NAMALWA (cell line): ENCODE measurements around the gene TTC27.

Experiments used
- DNase-seq: peaks from one replicate; pipeline ENCODE4 v3.0.0-alpha.2; 2015; ENCODE audit warnings: low spot score

TTC27 gene

DNA sequence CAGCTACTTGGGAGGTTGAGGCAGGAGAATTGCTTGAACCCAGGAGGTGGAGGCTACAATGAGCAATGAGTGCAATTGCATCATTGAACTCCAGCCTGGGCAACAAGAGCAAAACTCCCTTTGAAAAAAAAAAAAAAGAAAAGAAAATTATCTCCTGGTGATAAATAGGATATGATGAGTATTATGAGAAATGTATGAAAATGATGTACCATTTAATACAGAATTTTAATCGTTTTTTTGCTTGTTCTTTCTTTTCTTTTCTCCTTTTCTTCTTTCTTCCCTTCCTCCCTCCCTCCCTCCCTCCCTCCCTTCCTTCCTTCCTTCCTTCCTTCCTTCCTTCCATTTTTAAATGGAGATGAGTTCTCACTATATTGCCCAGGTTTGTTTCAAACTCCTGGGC, 40.4 kb downstream of the TTC27 start:
- DNase-seq = no peak

- DNase-seq = no peak
These were observed 44.2 kb downstream of the TTC27 start for GRCh38 chr2:32671885-32672533.

- DNase-seq = no peak
These were observed 51.0 kb downstream of the TTC27 start for GRCh38 chr2:32678825-32679224.

GRCh38 chr2:32680942-32681341, 53.1 kb downstream of the TTC27 start:
- DNase-seq = no peak

DNA sequence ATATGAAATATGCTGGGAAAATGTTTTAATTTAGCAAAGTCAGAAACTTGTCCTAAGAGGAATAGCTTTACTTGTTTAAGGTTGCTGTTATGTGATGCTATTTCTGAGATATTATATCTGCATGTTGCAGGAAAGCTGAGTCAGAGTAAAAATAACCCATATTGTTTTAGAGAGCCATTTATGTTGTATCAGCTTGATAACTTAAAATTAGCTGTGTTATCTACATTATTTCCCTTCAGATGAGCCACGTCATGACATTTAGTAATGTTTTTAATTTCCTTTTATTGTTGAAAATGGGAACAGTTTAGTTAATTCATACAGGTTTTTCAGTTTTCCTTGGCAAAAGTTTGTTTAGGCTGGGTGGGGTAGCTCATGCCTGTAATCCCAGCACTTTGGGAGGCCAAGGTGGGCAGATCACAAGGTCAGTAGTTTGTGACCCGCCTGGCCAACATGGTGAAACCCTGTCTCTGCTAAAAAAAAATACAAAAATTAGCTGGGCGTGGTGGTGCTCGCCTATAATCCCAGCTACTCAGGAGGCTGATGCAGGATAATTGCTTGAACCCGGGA, 55.8 kb downstream of the TTC27 start:
- DNase-seq = no peak

DNA sequence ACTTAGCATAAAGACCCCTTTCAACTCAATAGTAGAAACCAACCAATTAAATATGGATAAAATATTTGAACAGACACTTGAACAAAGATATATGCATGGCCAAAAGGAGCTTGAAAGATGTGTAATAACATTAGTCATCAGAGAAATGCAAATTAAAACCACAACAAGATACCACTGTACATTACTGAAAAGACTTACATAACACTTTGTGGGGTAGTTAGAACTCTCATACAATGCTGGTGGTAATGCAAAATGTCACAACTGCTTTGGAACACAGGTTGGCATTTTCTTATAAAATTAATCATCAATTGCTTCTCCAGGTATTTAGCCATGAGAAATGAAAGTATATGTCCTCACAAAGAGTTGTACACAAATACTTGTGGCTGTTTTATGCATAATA, 60.7 kb downstream of the TTC27 start:
- DNase-seq = no peak

DNA sequence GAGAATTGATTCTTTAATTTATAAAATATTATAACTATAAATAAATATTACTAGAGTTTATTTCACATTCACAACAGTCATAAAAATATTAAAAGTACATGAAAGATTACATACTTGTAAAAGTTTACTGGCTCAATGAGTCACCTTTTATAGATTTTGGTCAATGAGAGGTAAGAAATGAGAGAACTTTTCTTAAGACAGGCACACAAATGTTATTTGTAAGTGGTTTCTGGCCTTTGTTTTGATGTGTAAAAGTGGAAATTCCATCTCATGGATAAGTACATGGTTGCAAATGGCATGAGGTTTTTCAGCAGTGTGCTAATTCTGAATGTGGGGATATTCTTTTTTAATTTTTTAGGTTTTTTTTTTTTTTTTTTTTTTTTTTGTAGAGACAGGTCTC, 63.8 kb downstream of the TTC27 start:
- no peak for DNase-seq

- no peak for DNase-seq
These were observed 68.6 kb downstream of the TTC27 start for GRCh38 chr2:32696439-32696838.

DNA sequence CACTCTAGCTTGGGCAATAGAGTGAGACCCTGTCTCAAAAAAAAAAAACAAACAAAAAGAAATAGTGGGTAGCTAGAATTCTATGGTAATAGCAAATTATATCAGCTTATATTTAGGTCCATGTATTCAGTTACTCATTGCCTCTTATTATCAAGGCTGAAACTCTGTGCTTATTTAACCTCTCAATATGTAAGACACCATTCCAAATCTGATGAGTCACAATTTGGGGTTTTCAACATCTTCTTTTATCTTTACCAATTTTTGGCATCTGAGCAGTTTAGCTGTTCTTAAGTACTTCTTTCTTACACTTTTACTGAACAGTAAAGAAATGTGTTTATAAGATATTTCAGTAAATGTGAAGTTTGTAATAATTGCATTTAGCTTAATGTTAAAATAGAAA, 69.3 kb downstream of the TTC27 start:
- no peak for DNase-seq

DNA sequence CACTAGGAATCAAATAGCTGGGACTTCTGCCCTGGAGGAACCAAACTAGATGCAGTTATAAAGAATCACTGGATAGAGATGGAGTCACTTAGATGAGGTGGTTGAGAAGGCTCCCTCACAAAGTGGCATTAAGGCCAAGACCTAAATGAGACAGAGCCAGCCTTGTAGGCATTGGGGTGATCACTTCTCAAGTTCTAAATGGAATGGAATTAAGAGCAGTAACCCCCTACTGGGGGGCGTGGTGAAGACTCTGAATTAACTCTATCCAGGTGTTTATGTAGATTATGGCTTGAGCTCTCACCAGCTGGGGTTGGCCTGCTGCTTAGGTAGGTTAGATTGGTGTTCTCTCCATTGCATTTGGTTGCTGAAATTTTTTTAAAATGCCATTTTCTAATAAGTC, 71.3 kb downstream of the TTC27 start:
- no peak for DNase-seq

DNA sequence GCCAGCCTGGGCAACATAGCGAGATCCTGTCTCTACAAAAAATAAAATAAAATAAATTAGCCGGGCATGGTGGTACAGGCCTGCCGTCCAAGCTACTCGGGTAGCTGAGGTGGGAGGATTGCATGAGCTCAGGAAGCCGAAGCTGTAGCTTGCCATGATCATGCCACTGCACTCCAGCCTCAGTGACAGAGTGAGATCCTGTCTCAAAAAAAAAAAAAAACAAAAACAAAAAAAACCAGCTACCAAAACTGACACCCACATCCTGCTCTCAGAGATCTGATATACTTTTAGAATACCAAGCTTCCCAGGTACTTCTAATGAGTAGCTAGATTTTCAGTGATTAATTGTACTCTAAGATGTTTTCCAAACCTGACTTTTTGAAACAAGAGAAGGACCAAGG, 74.0 kb downstream of the TTC27 start:
- DNase-seq = no peak

DNA sequence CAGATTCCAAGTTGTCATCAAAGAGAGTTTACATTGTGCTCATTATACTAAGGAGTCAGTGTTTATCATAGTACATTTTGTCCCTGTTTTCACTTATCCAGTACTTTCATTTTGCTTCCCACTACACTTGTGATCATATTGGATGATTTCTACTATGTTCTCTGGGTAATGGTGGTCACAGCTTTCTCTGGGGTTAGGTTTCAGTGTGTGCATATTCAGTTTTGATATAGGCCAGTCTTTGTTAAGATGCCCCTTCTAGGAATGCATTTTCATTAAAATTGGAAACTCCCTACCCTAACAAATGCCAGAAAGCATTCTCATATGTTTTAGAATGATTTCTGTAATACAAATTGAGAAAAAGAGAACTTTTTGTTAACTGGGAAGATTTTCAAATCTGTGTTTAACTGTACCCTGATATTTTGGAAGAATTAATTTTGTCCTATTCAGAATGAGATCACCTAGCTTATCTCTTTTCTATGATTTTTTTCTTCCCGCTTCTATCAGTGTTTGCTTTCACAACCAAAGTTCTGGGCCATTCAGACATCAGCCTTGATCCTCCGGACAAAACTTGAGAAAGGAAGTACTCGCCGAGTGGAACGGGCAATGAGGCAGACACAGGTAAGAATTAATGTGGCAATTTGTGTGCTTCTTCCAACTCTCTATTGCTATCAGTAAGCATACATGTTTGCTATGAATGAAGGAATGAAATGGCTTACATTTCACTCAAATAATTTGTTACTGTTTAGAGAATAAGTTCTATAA, 74.6 kb downstream of the TTC27 start:
- no peak for DNase-seq

DNA sequence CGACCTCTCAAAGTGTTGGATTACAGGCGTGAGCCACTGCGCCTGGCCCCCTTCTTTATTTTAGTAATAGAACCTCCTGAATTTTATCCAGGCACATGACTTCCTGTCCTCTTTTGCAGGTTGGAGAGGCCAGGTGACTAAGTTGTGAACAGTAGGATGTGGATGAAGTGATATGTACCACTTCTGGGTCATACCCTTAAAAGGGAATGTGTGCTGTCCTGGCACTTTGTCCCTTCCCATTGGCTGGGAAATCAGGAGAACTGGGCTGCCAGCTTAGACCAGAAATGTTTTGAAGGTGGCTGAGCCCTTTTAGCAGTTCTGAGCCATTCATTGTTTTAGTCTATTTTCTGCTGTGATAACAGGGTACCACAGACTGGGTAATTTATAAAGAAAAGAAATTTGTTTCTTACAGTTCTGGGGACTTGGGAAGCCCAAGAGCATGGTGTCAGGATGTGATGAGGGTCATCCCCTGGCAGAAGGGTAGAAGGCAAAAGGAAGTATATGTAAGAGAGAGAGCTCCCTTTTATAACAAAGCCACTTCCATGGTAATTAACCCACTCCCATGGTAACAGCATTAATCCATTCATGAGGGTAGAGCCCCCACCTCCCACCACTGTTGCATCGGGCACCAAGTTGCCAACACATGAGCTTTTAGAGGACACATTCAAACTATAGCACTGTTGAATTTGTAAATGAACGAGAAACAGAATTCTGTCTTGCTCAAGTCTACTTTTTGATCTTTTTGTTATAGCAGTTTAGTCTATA, 79.1 kb downstream of the TTC27 start:
- no peak for DNase-seq

DNA sequence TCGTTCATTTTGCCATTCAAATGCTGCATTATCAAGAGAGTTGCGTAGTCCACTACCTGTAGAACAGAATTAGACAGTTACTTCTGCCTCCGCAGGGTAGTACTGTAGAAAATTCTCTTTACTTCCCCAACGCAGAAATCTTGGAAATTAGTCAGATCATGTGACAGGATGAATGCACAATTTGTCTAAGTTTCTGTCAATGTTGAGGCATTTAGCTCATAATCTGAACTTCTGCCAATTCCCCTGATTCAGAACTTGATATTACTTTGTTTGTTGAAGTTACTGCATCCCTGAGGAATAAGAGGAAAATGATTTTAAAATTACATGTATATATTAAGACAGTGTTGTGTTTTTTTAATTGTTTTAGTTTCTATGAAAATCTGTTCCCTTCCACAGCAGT, 83.4 kb downstream of the TTC27 start:
- no peak for DNase-seq

GRCh38 chr2:32711908-32712501, 84.2 kb downstream of the TTC27 start:
- no peak for DNase-seq

DNA sequence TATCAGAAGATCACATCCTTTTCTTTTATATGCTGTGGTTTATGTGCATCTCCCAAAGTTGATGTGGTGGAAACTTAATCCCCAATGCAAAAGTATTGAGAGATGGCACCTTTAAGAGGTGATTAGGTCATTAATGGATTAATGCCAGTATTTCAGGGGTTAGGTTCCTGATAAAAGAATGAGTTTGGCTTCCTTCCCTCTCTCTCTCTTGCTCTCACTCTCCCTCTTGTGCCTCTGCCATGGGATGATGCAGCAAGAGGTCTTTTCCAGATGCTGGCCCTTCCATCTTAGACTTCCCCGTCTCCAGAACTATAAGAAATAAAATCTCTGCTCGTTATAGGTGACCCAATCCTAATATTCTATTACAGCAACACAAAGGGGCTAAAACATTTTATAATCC, 85.0 kb downstream of the TTC27 start:
- no peak for DNase-seq

GRCh38 chr2:32714521-32714920, 86.7 kb downstream of the TTC27 start:
- DNase-seq = no peak

- DNase-seq = peak; percentile 34
These were observed 87.6 kb downstream of the TTC27 start for GRCh38 chr2:32715391-32715841.

DNA sequence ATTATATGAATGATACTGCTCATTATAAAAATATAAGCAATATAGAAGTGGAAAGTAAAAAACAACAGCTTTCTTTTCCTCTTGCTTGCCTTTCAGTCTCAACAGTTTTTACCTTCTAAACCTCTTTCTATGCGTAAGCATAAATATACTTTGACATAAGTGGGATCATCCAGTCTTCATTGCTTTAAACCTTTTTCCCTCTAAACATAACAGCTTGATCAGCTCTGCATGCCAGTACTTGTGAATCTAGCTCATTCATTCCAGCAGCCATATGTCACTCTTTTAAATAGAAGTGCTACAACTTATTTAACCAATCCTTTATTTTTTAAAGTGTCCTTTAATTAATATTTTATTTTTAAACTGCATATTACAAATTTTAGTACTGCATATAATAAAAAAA, 88.1 kb downstream of the TTC27 start:
- no peak for DNase-seq

DNA sequence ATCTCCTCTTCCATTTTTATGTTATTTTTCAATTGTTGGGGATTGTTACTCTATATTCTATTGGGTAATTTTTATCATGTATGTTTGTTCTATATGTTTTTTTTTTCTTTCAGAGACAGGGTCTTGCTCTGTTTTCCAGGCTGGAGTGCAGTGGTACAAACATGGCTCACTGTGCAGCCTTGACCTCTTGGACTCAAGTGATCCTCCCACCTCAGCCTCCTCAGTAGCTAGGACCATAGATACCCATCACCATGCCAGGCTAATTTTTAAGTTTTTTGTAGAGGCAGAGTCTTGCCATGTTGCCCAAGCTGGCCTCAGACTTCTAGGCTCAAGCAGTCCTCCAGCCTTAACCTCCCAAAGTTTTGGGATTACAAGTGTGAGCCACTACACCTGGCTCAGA, 88.7 kb downstream of the TTC27 start:
- DNase-seq = no peak

- no peak for DNase-seq
These were observed 90.9 kb downstream of the TTC27 start for GRCh38 chr2:32718752-32719151.

DNA sequence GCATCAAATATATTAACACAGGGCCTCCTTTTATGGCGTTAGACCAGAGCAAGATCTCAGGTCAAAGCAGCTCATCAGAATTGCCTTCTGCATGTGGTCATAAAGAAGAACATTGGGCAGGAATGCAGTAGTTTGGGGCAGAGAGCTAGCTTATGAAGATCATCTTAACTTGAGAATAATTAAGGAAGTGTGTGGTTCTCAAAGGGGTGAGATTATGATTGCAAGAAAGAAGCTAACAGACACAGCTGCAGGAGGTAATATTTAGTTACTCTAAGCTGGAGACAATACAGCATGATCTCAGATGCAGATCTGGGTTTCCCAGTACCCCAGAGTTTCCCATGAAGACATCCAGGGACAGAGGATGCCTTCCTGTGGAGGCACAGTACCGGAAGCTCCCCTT, 91.6 kb downstream of the TTC27 start:
- DNase-seq = no peak
